Stimulated activated naive CD4-positive, alpha-beta T cell (primary cell): ENCODE measurements around the gene GPR153.
"Not testable (repeated sequence)": the region's sequence is repeated elsewhere in the genome, so short reads cannot be mapped to it uniquely, and the experiment has no call there.

Experiments
- DNase-seq, 6 experiments: peaks; one replicate each; lab custom pipeline; 2025; lab: John Stamatoyannopoulos, UW

GPR153 gene

DNA sequence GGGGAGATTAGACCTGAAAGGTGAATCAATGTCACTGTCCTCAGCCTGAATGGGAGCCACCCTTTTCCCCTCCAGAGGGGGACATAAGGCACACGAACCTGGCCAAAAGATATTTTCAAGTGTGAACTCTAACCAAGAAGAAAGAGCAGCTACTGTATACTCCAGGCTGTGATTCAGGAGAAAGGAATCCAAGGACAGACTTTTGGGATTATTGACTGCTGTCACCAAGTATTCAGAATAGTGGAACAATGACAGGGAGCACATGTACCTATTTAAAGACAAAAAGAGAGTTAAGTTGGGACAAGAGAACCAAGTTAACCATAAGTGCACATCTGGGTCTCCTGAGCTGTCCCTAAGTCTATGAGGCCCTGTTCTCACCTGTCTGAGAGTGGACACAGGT lies 27.5 kb downstream of the GPR153 start:
- no peak for DNase-seq

DNA sequence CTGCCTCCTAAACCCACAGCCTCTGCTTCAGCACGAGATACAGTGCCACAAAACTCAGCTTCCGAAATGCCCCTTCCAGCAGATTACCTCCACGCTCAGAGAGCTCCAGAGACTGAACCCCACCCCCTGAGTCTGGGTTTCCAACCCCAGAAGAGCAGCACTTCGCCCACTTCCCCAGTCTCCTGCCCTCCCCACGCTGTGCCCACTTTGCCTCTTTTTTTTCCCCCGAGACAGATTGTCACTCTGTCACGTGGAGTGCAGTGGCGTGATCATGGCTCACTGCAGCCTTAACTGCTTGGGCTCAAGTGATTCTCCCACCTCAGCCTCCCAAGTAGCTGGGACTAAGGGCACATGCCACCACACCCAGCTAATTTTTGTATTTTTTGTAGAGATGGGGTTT lies 35.2 kb downstream of the GPR153 start:
- DNase-seq, result no peak

DNA sequence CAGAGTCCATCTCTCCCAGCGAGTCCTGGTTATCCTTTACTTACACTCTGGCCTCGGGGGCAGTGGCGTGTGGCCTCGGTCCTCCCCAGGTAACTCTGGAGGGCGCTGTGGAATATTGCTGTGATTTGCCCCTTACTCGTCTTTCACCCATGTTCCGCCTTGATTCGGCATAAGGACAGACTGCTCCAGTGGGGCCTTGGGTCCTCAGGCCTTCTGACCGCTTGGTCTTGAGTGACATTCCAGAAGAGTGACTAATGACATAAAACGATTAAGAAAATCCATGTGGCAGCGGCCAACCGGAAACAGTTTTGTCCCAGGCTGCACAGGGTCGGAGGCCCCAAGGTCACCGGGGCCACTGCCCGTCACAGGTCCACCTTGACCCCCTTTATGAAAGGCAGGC lies 36.2 kb downstream of the GPR153 start:
- DNase-seq, result no peak

DNA sequence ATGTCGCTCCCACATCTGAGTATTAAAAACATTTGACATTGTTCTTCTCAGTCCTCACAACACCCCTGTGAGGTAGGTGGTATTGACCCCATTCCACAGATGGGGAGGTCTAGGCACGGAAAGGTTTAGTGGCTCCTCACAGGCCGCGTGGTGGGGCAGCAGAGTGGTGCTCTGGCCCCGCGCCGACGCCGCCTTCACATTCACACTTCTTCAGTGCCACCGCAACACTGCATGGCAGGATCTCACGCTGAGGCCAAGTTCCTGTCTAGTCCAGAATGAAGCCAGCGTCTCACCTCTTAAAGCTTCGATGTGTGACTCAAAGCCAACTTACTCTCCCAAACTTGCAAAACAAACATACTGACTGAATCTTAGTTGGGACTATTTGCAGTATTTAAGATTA lies 37.3 kb downstream of the GPR153 start:
- DNase-seq, result no peak

DNA sequence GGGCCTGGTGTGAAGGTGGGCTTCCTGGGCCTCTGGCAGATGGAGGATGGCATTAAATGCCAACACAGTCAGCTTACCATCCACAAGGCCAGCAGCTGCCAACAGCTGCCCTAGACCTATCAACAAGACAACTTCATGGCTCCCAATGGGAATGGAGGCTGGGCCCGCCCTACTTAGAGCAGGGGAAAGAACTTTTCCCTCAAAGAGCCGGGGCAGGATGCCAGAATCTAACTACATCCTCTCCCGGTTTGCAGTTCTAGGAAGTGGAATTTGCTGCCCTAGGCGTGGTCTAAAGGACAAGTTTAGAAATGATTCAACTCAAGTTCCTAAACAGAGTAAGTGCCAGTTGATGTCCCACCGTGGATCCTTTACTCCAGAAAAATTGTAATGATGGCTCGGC lies 38.3 kb downstream of the GPR153 start:
- no peak for DNase-seq

DNA sequence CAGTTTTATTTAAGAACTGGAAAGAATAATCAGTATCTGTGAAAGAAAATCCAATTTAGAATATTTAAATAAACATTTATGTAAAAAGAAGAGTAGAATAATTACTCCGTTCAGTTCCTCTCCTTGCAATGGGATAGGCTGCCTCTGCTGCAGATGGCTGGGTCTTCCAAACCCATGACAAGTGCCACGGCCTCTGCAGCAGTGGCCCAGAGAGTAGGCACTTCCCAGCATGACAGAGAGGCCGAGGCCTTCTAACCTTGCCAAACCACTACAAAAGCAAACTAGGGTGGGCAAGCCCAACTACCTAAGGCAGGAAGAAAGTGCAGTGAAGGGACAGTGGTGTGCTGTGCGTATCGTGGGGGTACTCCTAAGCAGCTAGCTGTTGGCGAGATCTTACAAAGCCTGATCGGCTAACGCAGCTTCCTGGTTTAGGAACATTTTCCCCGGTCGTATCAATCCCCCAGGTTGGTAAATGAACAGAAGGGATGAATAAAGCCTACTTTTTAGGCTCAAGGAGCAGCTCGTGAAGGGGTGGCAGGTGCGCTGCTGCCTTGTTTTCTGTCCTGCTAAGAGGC lies 39.6 kb downstream of the GPR153 start:
- DNase-seq, result no peak

DNA sequence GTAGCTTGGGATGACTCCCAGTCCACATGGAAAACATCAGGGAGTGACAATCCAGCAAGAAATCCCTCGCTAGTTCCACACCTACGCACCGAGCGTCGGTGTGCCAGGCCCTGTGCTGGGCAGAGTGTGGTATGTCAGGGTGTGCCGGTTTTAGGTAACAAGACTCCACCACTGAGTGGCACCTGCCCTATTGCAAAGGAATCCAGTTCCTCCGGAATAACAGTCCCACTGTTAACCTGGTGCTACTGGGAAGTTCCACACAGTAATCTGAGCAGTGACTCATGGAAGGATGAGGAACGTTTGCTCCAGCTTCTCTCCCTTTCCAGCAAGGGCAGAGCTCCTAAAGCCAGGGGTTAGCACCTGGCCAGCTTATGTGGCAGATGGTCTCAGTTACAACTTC lies 40.7 kb downstream of the GPR153 start:
- DNase-seq, result no peak

DNA sequence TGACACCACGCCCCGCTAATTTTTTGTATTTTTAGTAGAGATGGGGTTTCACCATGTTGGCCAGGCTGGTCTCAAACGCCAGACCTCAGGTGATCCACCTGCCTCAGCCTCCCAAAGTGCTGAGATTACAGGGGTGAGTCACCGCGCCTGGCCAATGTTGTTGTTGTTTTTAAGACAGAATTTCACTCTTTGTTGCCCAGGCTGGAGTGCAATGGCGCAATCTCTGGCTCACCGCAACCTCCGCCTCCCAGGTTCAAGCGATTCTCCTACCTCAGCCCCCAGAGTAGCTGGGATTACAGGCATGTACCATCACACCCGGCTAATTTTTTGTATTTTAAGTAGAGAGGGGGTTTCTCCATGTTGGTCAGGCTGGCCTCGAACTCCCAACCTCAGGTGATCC lies 41.3 kb downstream of the GPR153 start:
- not testable (repeated sequence) for DNase-seq

DNA sequence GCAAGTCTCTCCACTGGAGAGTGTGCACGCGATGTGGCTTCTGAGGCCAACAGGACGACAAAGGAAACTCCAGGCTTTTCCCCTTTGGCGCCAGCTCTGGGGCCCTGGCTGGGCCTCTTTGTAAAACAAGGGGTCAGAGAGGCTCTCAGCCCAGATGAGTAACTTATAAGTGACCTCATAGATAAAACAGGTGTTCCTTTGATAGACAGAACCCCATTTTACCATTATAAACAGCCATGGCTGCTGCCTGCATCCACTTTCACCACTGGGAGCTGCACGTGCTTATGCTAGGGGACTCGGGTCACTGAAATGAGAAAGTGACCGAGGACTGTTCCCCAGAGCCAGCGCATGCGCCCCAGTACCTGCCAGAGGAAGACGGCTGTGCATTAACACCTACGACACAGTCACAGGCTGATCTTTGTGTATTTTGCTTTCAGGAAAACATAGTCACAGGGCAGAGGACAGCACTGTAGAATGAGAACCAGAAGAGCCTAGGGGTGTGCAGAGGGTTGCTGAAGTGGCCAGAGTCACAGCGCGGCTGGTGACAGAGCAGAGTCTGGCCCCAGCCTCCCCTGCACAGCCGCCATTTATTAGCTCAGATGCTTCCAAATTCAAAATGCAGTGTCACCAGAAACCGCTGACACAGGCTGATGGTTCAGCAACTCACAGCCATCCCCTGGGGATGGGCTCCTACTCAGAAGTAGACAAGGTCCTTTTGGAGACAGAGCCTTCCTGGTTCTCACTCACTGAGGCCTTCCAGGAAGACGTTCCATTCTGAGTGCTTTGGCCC lies 42.3 kb downstream of the GPR153 start:
- DNase-seq, result no peak

DNA sequence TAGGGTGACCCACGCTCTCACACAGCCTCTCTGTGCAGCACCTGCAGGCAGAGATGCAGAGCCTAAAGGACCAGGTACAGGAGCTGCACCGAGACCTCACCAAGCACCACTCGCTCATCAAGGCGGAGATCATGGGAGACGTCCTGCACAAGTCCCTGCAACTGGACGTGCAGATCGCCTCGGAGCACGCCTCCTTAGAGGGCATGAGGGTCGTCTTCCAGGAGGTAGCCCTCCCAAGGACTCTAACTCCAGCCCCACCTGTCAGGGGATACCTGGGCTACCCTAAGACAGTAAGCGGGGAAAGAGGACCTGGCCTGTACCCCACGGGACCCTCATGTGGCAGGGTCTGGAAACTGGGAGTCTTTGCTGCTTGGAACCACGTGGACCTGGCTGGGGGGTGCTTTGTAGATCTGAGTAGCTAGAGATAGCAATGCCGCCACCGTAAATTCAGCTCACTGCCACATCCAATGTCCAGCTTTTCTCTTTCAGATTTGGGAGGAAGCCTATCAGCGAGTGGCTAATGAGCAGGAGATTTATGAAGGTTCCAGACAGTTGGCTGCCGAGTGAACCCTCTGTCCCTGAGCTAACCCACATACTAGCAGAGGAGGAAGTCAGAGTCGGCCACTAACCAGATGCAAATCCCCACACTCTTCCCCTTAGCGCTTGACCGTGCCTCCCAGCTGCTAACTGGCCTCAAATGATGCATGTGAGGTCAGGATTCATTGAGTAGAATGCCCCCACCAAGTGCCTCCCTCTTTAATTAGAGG lies 48.5 kb downstream of the GPR153 start:
- no peak for DNase-seq

DNA sequence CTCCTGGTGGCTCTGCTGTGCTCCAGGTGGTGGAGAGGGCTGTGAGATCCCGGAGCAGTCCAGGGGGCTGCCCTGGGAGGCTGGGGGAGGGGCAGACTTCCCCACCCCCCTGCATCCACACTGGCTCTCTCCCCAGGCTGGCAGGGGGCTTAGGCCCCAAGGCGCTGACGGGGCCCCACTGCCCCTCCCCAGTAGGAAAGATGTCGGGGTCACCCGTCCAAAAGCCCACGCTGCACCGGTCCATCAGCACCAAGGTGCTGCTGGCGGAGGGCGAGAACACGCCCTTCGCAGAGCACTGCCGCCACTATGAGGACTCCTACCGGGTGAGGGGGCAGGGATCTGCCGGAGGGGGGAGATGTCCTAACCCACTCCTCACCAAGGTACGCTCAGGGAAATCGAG lies 49.2 kb downstream of the GPR153 start:
- no peak for DNase-seq

DNA sequence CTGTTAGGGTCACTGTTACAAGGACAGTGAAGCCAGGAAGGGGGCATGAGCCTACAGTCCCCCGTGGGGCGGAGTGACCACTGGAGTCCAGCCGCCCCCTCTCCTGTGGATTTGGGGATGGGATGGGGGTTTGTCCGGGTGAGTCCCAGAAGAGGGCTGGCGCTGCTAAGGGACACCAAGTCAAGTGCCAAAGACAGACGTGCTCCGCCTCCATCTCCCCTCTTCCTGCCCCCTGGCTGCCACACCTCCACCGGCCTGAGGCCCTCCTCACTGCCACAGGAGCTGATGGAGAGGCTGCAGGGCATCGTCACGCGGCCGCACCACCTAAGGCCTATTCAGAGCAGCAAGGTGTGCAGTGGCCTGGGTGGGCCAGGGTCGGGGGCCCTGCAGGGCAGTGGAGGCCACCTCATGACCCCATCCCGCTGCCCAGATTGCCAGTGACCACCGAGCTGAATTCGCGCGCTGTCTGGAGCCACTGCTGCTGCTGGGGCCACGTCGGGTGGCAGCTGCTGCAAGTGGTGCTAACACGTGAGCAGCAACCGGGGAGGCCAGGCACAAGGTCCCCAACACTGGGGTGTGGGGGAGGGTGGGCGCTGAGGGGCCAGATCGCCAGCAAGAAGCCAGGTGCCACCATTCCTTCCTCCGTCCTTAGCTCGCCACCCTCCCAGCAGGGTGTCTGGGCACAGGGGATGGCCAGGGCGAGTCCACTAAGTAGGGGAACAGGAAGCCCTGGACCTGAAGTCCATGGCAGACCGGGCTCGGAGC lies 50.1 kb downstream of the GPR153 start:
- DNase-seq, result no peak

DNA sequence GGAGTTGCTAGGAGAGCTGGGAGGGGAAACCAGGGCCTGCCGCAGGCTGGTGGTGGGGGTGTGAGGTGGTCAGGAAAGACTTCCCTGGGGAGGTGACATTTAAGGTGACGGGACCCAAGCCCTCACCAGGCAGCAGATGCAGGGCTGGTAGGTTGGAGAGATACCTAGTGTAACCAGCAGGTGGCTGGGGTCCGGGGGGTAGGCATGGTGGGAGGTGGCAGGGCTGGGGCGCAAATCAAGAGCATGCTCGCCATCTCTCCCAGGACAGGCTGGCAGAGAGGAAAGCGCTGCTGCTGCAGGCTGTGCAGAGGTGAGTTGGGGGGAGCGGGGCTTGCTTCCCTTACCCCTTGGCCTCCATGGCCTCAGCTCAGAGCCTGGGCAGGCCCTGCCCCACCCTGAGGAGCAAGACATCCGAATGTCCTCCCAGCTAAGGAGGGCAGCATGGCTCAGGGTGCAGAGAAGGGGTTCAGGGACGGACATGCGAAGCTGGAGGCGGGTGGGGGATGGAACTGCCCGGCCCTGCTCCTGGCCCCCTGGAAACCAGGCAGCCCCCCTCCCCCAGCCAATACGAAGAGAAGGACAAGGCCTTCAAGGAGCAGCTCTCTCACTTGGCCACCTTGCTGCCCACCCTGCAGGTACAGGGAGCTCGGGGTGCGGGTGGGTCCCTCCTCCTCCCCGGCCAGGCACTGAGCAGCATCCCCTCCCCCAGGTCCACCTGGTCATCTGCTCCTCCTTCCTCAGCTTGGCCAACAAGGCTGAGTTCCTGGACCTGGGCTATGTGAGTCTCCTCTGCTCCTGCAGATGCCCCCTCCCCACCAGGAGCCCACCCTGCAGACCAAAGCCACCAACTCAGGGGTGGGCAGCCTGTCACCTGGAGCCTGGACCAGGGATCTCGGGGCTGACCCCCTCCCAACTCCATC lies 51.0 kb downstream of the GPR153 start:
- DNase-seq, result peak in 1 of 6 experiments; percentile 5

DNA sequence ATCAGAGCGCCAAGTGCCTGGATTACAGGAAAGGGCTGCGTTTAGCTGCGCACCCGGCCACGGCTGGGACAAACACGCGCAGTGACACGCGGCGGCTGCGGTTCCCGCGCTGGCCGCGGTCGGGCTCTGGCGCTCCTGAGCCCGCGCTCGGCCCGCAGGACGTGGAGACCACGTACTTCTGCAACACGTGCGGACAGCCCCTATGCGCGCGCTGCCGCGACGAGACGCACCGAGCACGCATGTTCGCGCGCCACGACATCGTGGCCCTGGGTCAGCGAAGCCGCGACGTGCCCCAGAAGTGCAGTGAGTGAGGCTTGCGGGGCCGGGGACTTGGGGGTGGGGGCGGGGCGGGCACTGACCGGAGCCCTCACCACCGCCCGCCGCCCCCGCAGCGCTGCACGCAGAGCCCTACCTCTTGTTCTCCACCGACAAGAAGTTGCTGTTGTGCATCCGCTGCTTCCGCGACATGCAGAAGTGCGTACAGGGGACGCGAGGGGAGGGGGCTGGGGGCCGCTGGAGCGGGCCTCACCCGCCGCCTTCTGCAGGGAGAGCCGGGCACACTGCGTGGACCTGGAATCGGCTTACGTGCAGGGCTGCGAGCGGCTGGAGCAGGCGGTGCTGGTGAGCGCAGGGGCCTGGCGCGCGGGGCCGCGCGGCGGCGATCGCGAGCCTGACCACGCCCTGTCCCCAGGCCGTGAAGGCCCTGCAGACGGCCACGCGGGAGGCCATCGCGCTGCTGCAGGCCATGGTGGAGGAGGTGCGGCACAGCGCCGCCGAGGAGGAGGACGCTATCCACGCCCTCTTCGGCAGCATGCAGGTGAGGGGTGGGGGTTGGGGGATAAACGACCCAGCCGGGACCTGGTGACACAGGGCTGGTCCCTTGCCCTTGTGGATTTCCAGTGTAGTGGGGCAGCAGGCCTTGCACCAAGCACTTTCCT lies 51.9 kb downstream of the GPR153 start:
- no peak for DNase-seq

DNA sequence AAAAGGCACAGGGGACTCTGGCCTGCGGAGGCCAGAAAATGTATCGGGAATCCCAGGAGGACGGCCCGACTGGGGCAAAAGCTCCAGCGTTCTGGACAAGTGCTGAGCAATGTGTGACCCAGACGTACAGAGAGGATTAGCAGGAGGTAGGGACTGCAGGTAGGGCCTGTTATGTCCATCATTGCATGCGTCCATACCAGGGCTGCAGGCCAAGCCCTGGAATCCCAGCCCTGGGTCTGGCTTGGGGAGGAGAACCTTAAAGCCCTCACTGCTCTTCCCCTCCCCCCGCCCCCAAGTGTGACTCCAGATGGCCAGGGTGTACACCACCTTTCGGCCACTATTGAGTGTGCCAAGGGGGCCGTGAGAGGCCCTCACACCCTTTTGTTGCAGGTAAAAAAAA lies 53.0 kb downstream of the GPR153 start:
- no peak for DNase-seq

DNA sequence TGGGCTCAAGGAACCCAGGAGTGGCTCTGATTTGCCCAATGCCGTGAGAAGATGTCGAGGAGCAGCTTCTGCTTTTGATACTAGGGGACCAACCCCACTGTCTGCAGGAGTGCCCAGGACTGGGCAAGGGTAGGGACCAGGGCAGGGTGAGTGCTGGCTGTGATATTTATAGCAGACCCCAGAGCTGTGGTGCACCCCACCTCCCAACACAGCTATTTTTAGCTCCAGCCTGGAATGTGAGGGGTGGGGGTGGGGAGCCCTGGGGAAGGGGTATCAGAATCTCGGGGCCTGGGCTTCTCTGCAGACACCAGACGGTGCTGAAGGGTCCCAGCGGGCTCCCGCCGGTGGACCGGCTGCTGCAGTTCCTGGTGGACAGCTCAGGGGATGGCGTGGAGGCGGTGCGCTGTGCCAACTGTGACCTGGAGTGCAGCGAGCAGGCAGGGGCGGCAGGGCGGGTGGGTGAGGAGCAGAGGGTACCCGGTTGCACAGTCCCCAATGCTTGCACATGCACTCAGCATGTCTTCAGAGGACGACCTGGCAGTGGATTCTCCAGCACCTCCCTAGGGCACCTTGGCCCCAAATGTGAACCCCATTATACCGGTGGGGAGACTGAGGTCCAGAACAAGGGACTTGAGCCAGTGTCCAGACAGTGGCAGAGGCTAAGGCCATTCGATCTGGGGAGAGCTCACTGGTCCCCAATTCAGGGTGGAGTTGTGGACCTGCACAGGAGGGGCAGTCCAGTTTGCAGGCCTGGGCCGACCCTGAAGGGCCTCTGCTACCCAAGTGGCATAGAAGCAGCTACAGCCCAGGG lies 53.6 kb downstream of the GPR153 start:
- no peak for DNase-seq

DNA sequence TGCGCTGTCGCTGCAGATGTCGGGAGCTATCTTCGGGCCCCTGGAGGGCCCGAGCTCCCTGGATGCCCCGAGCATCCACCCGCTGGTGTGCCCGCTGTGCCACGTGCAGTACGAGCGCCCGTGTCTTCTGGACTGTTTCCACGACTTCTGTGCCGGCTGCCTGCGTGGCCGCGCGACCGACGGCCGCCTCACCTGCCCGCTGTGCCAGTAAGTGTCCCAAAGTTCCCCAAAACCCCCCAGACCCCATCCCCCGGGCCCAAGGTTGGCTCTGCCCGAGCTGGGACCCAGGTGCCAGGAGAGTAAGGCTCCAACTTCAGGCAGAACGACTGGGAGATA lies 54.4 kb downstream of the GPR153 start:
- DNase-seq, result no peak

DNA sequence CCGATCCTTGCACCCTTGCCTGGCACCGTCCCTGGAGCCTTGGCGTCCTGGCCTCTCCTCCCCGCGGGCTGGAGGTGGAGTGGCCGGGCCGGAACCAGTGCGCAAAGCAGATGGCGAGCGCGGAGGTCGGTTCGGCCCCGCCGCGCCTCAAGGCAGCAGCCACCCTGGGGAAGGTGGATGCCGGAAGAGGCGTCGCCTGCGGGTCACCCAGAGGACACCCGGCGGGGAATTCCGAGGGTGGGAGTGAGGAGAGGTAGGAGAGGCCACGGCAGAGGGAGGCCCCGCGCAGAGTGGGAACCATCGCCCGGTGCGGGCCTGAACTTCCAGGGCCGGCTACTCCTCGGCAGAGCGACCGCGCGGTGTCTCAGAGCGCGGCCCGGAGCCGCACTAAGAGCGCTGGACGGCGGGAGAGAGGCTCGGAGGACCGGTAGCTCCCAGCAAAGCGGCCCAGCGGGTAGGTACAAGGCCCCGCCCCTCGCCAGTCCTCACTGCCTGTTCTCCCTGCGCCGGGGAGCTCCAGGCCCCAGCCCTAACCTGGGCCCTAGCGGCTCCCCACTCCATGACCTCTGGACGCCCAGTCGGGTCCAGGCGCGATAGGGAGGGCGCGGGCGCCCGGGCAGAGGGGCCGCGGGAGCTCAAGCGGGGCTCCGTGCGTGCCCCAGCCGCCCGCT lies 54.9 kb downstream of the GPR153 start, which contains the start of gene RNF207:
TSS of gene RNF207 (plus strand) at position 271 of the 671 bp plus-strand sequence. CDS start 417 bp downstream, outside the sequence.
- DNase-seq, result peak in 4 of 6 experiments; percentile 27 to 42 (median 33)

DNA sequence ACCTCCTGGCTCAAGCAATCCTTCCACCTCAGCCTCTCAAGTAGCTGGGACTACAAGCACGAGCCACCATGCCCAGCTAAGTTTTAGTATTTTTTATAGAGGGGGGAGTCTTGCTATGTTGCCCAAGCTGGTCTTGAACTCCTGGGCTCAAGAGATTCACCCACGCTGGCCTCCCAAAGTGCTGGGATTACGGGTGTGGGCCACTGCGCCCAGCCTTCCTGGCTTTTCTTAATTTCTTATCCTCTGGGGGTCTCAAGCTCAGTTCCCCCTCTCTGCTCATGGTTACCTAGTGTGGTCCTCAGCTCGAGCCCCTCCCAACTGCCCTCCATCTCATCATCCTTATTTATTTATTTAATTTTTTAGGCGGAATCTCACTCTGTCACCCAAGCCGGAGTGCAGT lies 58.6 kb downstream of the GPR153 start:
- no peak for DNase-seq
